Endothelial cell of umbilical vein (primary cell): ENCODE data around the gene CNTNAP2. TPM values are rescaled to one million over a fixed set of nuclear protein-coding genes. Genes with fewer than 3 reads are reported as not detected.

Source experiments
- BruUV-seq: library from RNA; stranded (reverse); fragments of 400-500 nt; replicated peaks from 2 replicates; lab custom pipeline; 2021; lab: Mats Ljungman, UMichigan
- CTCF ChIA-PET: fragments of 300-600, 350-600 bp; sonication (Branson Sonifier 250); formaldehyde crosslinking; loops from one replicate; lab custom pipeline; 2021; ENCODE audit warnings: antibody characterized with exemption, inconsistent platforms; lab: Charles Lee
- POLR2A ChIA-PET: fragments of 300-600, 350-600 bp; sonication (Branson Sonifier 250); formaldehyde crosslinking; loops from one replicate; lab custom pipeline; 2021; ENCODE audit warnings: antibody characterized with exemption, inconsistent platforms; lab: Charles Lee
- DNase-seq: peaks from one replicate; pipeline ENCODE4 v3.0.0-alpha.2; 2011; ENCODE audit warnings: low read depth, low spot score
- FAIRE-seq: peaks from 2 replicates; lab custom pipeline; 2011; peaks lifted over from hg19 to GRCh38; lab: Jason Lieb, UNC
- H2AFZ ChIP-seq: 2 replicates; pipeline ENCODE4 v1.6.0; 2012; ENCODE audit warnings: low read depth, low read length, control low read depth, inconsistent platforms
- H3K27ac ChIP-seq: 2 replicates; pipeline ENCODE4 v1.5.1; 2011; ENCODE audit warnings: low read depth, mild to moderate bottlenecking, control low read depth, low read length, moderate library complexity; ENCODE audit not compliant: insufficient read depth
- H3K27me3 ChIP-seq, 2 experiments: 2 replicates each; pipeline versions ENCODE4 v1.6.0 to v1.6.1; 2011; ENCODE audit warnings: low read length in 2 of 2, mixed read lengths in 1 of 2; ENCODE audit not compliant: control insufficient read depth in 2 of 2, insufficient read depth in 2 of 2
- H3K36me3 ChIP-seq, 2 experiments: 2 replicates in 1 of 2; 3 replicates in 1 of 2; pipeline ENCODE4 v1.5.1; 2011; ENCODE audit warnings: low read length in 2 of 2, mild to moderate bottlenecking in 1 of 2, moderate library complexity in 1 of 2; ENCODE audit not compliant: control insufficient read depth in 2 of 2, insufficient read depth in 2 of 2; ENCODE audit errors: extremely low read depth in 1 of 2
- H3K4me1 ChIP-seq: 3 replicates; pipeline ENCODE4 v1.5.1; 2011; ENCODE audit warnings: mild to moderate bottlenecking, low read length; ENCODE audit not compliant: control insufficient read depth, insufficient read depth; ENCODE audit errors: extremely low read depth
- H3K4me2 ChIP-seq: 2 replicates; pipeline ENCODE4 v1.6.1; 2011; ENCODE audit warnings: low read length, control low read depth, mixed read lengths; ENCODE audit not compliant: insufficient read depth
- H3K4me3 ChIP-seq, 3 experiments: fragments of 200-600 bp in 1 of 3; sonication (generic), shearing (Covaris generic) in 1 of 3; replicated peaks in 1 of 3; 2 replicates each; pipeline ENCODE4 v1.5.1; 2011 to 2016; ENCODE audit warnings: control low read depth in 3 of 3, low read length in 3 of 3, mild to moderate bottlenecking in 2 of 3, inconsistent platforms in 1 of 3, low read depth in 1 of 3, moderate library complexity in 1 of 3; ENCODE audit not compliant: insufficient read depth in 1 of 3
- H3K79me2 ChIP-seq: 2 replicates; pipeline ENCODE4 v1.6.0; 2012; ENCODE audit warnings: low read length, inconsistent platforms; ENCODE audit not compliant: control insufficient read depth, insufficient read depth
- H3K9ac ChIP-seq: replicated peaks from 2 replicates; pipeline ENCODE3; 2011; ENCODE audit warnings: low read length, control low read depth; ENCODE audit not compliant: insufficient read depth; ENCODE audit errors: extremely low read depth
- H3K9me1 ChIP-seq: replicated peaks from 3 replicates; pipeline ENCODE4 v1.6.0; 2011; ENCODE audit warnings: mild to moderate bottlenecking, low read length; ENCODE audit not compliant: control insufficient read depth, insufficient read depth; ENCODE audit errors: extremely low read depth
- H3K9me3 ChIP-seq: replicated peaks from 2 replicates; pipeline ENCODE4 v1.5.1; 2012; ENCODE audit warnings: low read length, inconsistent platforms; ENCODE audit not compliant: control insufficient read depth, insufficient read depth
- H4K20me1 ChIP-seq: replicated peaks from 2 replicates; pipeline ENCODE3; 2011; ENCODE audit warnings: mild to moderate bottlenecking, low read length; ENCODE audit not compliant: control insufficient read depth, insufficient read depth; ENCODE audit errors: extremely low read depth
- EZH2 ChIP-seq: IDR thresholded peaks from 2 replicates; pipeline ENCODE4 v1.6.1; 2012; ENCODE audit warnings: borderline replicate concordance, low read depth, mild to moderate bottlenecking, moderate library complexity, low read length, inconsistent platforms; ENCODE audit not compliant: severe bottlenecking
- FOS ChIP-seq: IDR thresholded peaks from 2 replicates; pipeline ENCODE4 v1.6.1; 2011; ENCODE audit warnings: mild to moderate bottlenecking, low read length, moderate library complexity, borderline replicate concordance; ENCODE audit not compliant: insufficient read depth
- GATA2 ChIP-seq: IDR thresholded peaks from 2 replicates; pipeline ENCODE4 v1.7.0; 2011; ENCODE audit warnings: low read depth, mild to moderate bottlenecking, moderate library complexity, mixed read lengths, low read length; ENCODE audit not compliant: insufficient read length, insufficient read depth
- JUN ChIP-seq: IDR thresholded peaks from 2 replicates; pipeline ENCODE4 v1.6.1; 2011; ENCODE audit warnings: borderline replicate concordance, low read depth; ENCODE audit not compliant: insufficient read length, insufficient read depth
- MYC ChIP-seq: IDR thresholded peaks from one replicate; pipeline ENCODE4 v1.6.1; 2011; ENCODE audit warnings: mild to moderate bottlenecking, low read depth, low read length
- POLR2A ChIP-seq: IDR thresholded peaks from 2 replicates; pipeline ENCODE4 v1.6.1; 2012; ENCODE audit warnings: low read depth, mild to moderate bottlenecking, control low read depth, low read length
- POLR2AphosphoS5 ChIP-seq: IDR thresholded peaks from 2 replicates; pipeline ENCODE4 v1.6.1; 2012; ENCODE audit warnings: low read depth, mild to moderate bottlenecking, control low read depth, low read length, moderate library complexity; ENCODE audit not compliant: insufficient read depth
- dilution Hi-C: fragments of 300-500 bp; cut with MboI; formaldehyde crosslinking; loops from one replicate; pipeline ENCODE4 v1.15.0; 2019; ENCODE audit warnings: low sequenced_read_pairs; ENCODE audit not compliant: extremely low pct_ligation_motif_present
- intact Hi-C: fragments of 100-400 bp; cut with micrococcal nuclease; formaldehyde crosslinking; loops from one replicate; pipeline ENCODE4 v1.10.0; 2022
- polyA plus RNA-seq, 4 experiments: library from polyadenylated mRNA; depleted of rRNA in 3 of 4; stranded (reverse) in 3 of 4; unstranded in 1 of 4; fragments of >200 nt; gene quantifications; 2 replicates each; pipeline versions ENCODE4 v1.2.1 to v1.2.3, GENCODE V29; 2011 to 2012; ENCODE audit warnings: missing spikeins in 1 of 4
- total RNA-seq: library from RNA; stranded (reverse); gene quantifications from 2 replicates; pipeline ENCODE4 v1.2.3, GENCODE V29; 2021
- TF ChIP-seq, protein P1 (sequence below): IDR thresholded peaks from 2 replicates; pipeline ENCODE4 v1.6.1; 2011; ENCODE audit not compliant: insufficient read depth, insufficient read length
- TF ChIP-seq, protein P2 (sequence below), 2 donors: IDR thresholded peaks; 1 replicate in 1 of 2; 2 replicates in 1 of 2; pipeline ENCODE4 v1.5.1; 2011; ENCODE audit warnings: low read length in 2 of 2, mild to moderate bottlenecking in 2 of 2, moderate library complexity in 2 of 2, control low read depth in 1 of 2, inconsistent platforms in 1 of 2, low read depth in 1 of 2; ENCODE audit not compliant: insufficient read depth in 1 of 2; ENCODE audit errors: extremely low read depth in 1 of 2

Gene CNTNAP2
- total and polyA plus RNA-seq, 2 donors (not counting 3 experiments of a cell fraction or from before 2014, with no cell fraction given): not detected

DNA sequence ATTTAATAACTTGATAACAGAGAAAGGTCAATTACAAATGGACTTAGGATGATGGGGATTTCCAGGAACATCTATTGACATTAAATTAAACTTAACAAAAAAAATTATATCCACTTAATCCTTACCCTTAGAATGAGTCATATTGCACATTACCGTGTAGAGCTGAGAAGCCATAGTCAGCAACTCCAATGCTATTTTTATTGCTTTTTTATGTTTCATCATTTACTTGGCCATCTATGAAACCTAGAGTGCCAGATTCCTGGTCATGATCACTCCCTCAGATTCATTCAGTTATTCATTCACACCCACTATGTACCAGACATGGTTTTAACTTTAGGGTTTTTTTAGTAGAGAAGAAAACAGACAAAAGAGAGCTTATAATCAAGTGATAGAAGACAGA is 1180.4 kb downstream of the CNTNAP2 start:
- TF ChIP-seq MYC (no peak), GATA2 (no peak), FOS (no peak), POLR2A (no peak), POLR2AphosphoS5 (no peak), EZH2 (no peak), JUN (no peak)
- TF ChIP-seq, protein P1, sequence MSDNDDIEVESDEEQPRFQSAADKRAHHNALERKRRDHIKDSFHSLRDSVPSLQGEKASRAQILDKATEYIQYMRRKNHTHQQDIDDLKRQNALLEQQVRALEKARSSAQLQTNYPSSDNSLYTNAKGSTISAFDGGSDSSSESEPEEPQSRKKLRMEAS: no peak
- TF ChIP-seq, protein P2, sequence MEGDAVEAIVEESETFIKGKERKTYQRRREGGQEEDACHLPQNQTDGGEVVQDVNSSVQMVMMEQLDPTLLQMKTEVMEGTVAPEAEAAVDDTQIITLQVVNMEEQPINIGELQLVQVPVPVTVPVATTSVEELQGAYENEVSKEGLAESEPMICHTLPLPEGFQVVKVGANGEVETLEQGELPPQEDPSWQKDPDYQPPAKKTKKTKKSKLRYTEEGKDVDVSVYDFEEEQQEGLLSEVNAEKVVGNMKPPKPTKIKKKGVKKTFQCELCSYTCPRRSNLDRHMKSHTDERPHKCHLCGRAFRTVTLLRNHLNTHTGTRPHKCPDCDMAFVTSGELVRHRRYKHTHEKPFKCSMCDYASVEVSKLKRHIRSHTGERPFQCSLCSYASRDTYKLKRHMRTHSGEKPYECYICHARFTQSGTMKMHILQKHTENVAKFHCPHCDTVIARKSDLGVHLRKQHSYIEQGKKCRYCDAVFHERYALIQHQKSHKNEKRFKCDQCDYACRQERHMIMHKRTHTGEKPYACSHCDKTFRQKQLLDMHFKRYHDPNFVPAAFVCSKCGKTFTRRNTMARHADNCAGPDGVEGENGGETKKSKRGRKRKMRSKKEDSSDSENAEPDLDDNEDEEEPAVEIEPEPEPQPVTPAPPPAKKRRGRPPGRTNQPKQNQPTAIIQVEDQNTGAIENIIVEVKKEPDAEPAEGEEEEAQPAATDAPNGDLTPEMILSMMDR (IDR thresholded peaks at IDR 0.05; ENCODE audit: extremely low read depth in 1 of 2, insufficient read depth in 1 of 2, low read depth in 1 of 2, low read length in 2 of 2): no peak
- H3K9me3 ChIP-seq: peaks cover 2% of the 10 kb centered on the region
- no peak overlapping the region for H3K27ac ChIP-seq
- POLR2A ChIA-PET: no interaction called here
- no peaks in the 10 kb centered on the region for H4K20me1 ChIP-seq
- DNase-seq (no peak), FAIRE-seq (no peak)
- no TSS peak for BruUV-seq
- no peak overlapping the region for H3K4me2 ChIP-seq
- H3K4me1 ChIP-seq: no peaks in the 10 kb centered on the region
- no peak overlapping the region for H3K4me3 ChIP-seq
- intact Hi-C loops: no loop called here
- no peaks in the 10 kb centered on the region for H3K27me3 ChIP-seq
- dilution Hi-C loops: no loop called here
- H3K79me2 ChIP-seq: no peaks in the 10 kb centered on the region
- CTCF ChIA-PET: no interaction called here
- H2AFZ ChIP-seq: no peak overlapping the region
- no peaks in the 10 kb centered on the region for H3K36me3 ChIP-seq
- H3K9me1 ChIP-seq: no peaks in the 10 kb centered on the region
- H3K9ac ChIP-seq: no peak overlapping the region
